Measurements from ENCODE around the gene PTPRK. TPM values are rescaled to one million over a fixed set of nuclear protein-coding genes. Genes with fewer than 3 reads are reported as not detected.

PTPRK gene
- total RNA-seq, 1 experiment from 2014 or later, result 36.9 TPM

DNA sequence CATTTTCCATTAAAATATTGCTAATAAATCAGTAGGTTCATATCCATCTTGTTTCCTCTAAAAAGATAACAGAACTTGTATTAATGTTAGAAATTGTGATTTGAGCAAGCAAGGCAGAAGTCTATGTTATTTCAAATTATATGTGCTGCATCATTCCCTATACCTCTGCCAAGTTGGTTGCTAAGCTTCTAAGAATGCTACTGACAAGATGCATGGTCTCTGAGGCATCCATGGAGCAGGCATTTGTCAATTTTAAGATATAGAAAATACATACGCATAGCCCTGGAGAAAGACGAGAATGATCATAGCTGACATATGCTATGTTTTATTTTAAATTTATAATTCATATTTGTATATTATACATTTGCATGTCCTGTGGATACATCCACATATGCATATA lies 451.2 kb downstream of the PTPRK start:
- H3K27me3 ChIP-seq (ENCODE audit: control insufficient read depth, insufficient read depth, low read length), result no peaks in the 10 kb centered on the region
- H3K4me3 ChIP-seq (ENCODE audit: insufficient read depth, low read depth, low read length), result no peak overlapping the region
- H3K36me3 ChIP-seq (replicated peaks; ENCODE audit: control insufficient read depth, insufficient read depth, low read length), result no peaks in the 10 kb centered on the region
- DNase-seq, result no peak

- no peaks in the 10 kb centered on the region for H3K36me3 ChIP-seq (replicated peaks; ENCODE audit: control insufficient read depth, insufficient read depth, low read length)
- H3K27me3 ChIP-seq (ENCODE audit: control insufficient read depth, insufficient read depth, low read length), result no peaks in the 10 kb centered on the region
- no peak for DNase-seq
- H3K4me3 ChIP-seq (ENCODE audit: insufficient read depth, low read depth, low read length), result no peak overlapping the region
These were observed 452.3 kb downstream of the PTPRK start for GRCh38 chr6:128068119-128068479.

GRCh38 chr6:128067446-128068118 lies 452.8 kb downstream of the PTPRK start:
- H3K4me3 ChIP-seq (ENCODE audit: insufficient read depth, low read depth, low read length), result no peak overlapping the region
- H3K27me3 ChIP-seq (ENCODE audit: control insufficient read depth, insufficient read depth, low read length), result no peaks in the 10 kb centered on the region
- H3K36me3 ChIP-seq (replicated peaks; ENCODE audit: control insufficient read depth, insufficient read depth, low read length), result no peaks in the 10 kb centered on the region
- DNase-seq, result no peak

GRCh38 chr6:128065072-128065471 lies 455.3 kb downstream of the PTPRK start:
- Histone ChIP-seq H3K4me3 (ENCODE audit: insufficient read depth, low read depth, low read length) (no peak overlapping the region), H3K27me3 (ENCODE audit: control insufficient read depth, insufficient read depth, low read length) (no peaks in the 10 kb centered on the region), H3K36me3 (replicated peaks; ENCODE audit: control insufficient read depth, insufficient read depth, low read length) (no peaks in the 10 kb centered on the region)
- DNase-seq, result no peak

GRCh38 chr6:128064540-128064895 lies 455.9 kb downstream of the PTPRK start:
- Histone ChIP-seq H3K27me3 (ENCODE audit: control insufficient read depth, insufficient read depth, low read length) (no peaks in the 10 kb centered on the region), H3K4me3 (ENCODE audit: insufficient read depth, low read depth, low read length) (no peak overlapping the region), H3K36me3 (replicated peaks; ENCODE audit: control insufficient read depth, insufficient read depth, low read length) (no peaks in the 10 kb centered on the region)
- no peak for DNase-seq

DNA sequence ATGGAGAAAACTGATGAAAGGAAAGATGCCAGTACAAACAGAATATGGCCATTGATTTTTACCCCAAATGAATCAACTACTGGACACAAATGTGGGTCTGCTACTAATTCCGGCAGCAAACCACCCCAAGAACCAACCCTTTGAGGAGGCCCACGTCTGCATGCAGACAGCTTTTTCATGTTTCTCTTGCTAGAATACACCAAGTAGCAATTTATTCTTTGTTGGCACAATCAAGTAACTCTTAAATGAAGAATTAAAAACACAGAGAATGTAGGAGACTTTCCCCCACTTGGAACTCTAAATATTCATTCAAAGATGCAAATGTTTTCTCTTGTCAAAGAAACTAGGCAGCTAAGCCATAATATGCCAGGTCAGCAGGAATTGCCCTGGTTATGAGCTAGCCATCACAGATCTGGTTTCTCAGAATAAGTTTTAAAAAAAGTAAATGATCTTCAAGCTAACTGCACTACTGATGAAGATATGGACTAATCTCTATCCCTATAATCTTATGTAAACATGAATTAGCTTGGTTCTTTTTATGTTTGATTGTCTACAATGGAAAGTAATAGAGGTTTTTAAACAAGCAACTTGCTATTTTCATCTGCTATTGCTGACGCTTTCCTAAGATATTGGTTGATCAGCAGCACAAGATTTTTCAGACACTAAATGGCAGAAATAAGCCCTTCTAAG lies 456.4 kb downstream of the PTPRK start:
- no peaks in the 10 kb centered on the region for H3K27me3 ChIP-seq (ENCODE audit: control insufficient read depth, insufficient read depth, low read length)
- H3K4me3 ChIP-seq (ENCODE audit: insufficient read depth, low read depth, low read length), result no peak overlapping the region
- no peaks in the 10 kb centered on the region for H3K36me3 ChIP-seq (replicated peaks; ENCODE audit: control insufficient read depth, insufficient read depth, low read length)
- DNase-seq, result no peak

GRCh38 chr6:128062882-128063603 lies 457.4 kb downstream of the PTPRK start:
- Histone ChIP-seq H3K27me3 (ENCODE audit: control insufficient read depth, insufficient read depth, low read length) (no peaks in the 10 kb centered on the region), H3K36me3 (replicated peaks; ENCODE audit: control insufficient read depth, insufficient read depth, low read length) (no peaks in the 10 kb centered on the region), H3K4me3 (ENCODE audit: insufficient read depth, low read depth, low read length) (no peak overlapping the region)
- no peak for DNase-seq

DNA sequence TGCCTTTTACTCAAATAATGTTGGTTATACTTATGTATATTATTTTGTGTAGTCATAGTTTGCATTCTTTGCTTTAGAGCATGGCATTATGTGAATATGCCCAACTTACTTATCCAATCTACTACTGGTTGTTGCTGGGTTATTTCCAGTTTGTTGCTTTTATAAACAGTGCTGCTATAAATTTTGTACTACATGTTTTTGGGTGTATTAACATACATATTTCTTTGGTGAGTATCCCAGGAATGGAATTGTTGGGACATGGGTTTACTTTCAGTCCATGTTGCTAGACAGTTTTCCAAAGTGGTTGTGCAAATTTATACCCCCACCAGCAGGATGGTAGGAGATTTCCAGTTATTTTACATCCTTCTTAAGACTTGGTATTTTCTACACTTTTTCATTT lies 462.5 kb downstream of the PTPRK start:
- no peak overlapping the region for H3K4me3 ChIP-seq (ENCODE audit: insufficient read depth, low read depth, low read length)
- H3K27me3 ChIP-seq (ENCODE audit: control insufficient read depth, insufficient read depth, low read length), result no peaks in the 10 kb centered on the region
- no peaks in the 10 kb centered on the region for H3K36me3 ChIP-seq (replicated peaks; ENCODE audit: control insufficient read depth, insufficient read depth, low read length)
- no peak for DNase-seq

GRCh38 chr6:128057541-128057940 lies 462.9 kb downstream of the PTPRK start:
- no peak for DNase-seq
- no peaks in the 10 kb centered on the region for H3K27me3 ChIP-seq (ENCODE audit: control insufficient read depth, insufficient read depth, low read length)
- no peaks in the 10 kb centered on the region for H3K36me3 ChIP-seq (replicated peaks; ENCODE audit: control insufficient read depth, insufficient read depth, low read length)
- no peak overlapping the region for H3K4me3 ChIP-seq (ENCODE audit: insufficient read depth, low read depth, low read length)

GRCh38 chr6:128053109-128053508 lies 467.3 kb downstream of the PTPRK start:
- H3K27me3 ChIP-seq (ENCODE audit: control insufficient read depth, insufficient read depth, low read length), result no peaks in the 10 kb centered on the region
- DNase-seq, result no peak
- H3K36me3 ChIP-seq (replicated peaks; ENCODE audit: control insufficient read depth, insufficient read depth, low read length), result no peaks in the 10 kb centered on the region
- H3K4me3 ChIP-seq (ENCODE audit: insufficient read depth, low read depth, low read length), result no peak overlapping the region

- no peak for DNase-seq
- no peaks in the 10 kb centered on the region for H3K36me3 ChIP-seq (replicated peaks; ENCODE audit: control insufficient read depth, insufficient read depth, low read length)
- H3K27me3 ChIP-seq (ENCODE audit: control insufficient read depth, insufficient read depth, low read length), result no peaks in the 10 kb centered on the region
- H3K4me3 ChIP-seq (ENCODE audit: insufficient read depth, low read depth, low read length), result no peak overlapping the region
These were observed 472.4 kb downstream of the PTPRK start for GRCh38 chr6:128047989-128048388.

DNA sequence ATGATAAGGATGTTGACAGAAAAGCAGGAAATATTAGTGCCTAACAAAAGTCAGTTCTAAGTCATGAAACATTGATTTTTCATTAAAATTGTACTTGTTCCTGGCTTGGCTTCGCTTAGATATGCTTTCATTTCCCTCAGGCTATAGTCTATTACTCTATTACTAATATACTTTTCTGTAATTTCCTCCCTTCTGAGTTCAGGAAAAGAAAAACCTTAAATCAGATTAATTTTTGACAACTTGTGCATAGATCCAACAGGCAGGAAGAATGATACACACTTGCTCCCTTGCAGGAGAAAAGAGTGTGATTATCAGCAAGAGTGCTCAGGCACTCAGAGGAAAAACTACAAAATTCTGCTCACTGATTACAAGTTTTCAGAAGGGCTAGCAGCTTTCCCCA lies 474.4 kb downstream of the PTPRK start:
- no peak for DNase-seq
- no peaks in the 10 kb centered on the region for H3K27me3 ChIP-seq (ENCODE audit: control insufficient read depth, insufficient read depth, low read length)
- H3K36me3 ChIP-seq (replicated peaks; ENCODE audit: control insufficient read depth, insufficient read depth, low read length), result no peaks in the 10 kb centered on the region
- H3K4me3 ChIP-seq (ENCODE audit: insufficient read depth, low read depth, low read length), result no peak overlapping the region

DNA sequence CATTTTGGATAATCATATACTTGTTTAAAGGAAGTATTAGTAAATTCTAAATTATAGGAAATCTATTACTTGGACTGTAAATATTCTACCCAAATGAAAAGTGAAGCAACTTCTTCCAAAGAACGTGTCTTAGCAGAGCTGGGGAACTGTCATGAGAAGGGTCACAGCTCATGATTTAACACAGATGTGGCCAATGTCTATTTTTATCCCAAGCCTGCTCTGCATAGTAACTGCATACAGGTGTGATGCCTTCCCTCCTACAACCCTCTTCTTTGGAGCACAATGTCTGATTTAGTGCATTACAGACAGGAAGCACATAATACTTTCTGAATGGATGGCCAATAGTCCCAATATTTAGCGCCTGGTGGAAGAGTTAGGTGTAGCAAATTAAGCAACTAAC lies 480.9 kb downstream of the PTPRK start:
- Histone ChIP-seq H3K4me3 (ENCODE audit: insufficient read depth, low read depth, low read length) (no peak overlapping the region), H3K36me3 (replicated peaks; ENCODE audit: control insufficient read depth, insufficient read depth, low read length) (no peaks in the 10 kb centered on the region), H3K27me3 (ENCODE audit: control insufficient read depth, insufficient read depth, low read length) (no peaks in the 10 kb centered on the region)
- no peak for DNase-seq

DNA sequence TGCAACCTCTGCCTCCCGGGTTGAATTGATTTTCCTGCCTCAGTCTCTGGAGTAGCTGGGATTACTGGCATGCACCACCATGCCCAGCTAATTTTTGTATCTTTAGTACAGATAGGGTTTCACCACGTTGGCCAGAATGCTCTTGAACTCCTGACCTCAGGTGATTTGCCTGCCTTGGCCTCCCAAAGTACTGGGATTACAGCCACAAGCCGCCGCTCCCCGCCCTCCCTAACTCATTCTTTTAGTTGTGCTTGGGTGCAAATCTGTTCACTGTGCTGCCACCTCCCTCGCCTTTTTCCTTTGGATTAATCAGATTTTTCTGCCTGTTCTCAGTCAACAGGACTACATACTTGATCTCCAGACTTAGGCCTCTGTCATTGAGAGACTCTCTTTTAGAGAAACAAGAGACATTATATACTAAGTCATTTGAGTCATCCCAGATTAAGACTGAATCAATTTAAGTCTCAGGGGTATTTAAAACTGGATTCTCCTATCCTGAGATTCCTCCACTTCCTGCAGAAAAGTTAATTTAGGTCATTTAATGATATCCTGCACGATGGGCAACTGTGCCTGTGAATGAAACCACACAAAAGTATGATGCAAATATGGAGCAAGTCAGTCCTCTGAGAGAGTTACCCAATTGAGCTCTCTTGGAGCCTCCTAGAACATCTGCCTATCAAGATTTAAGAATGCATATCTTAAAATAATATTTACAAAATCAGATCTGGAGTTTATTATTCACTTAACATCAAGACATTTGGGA lies 483.4 kb downstream of the PTPRK start:
- Histone ChIP-seq H3K27me3 (ENCODE audit: control insufficient read depth, insufficient read depth, low read length) (no peaks in the 10 kb centered on the region), H3K36me3 (replicated peaks; ENCODE audit: control insufficient read depth, insufficient read depth, low read length) (no peaks in the 10 kb centered on the region), H3K4me3 (ENCODE audit: insufficient read depth, low read depth, low read length) (no peak overlapping the region)
- DNase-seq, result no peak

DNA sequence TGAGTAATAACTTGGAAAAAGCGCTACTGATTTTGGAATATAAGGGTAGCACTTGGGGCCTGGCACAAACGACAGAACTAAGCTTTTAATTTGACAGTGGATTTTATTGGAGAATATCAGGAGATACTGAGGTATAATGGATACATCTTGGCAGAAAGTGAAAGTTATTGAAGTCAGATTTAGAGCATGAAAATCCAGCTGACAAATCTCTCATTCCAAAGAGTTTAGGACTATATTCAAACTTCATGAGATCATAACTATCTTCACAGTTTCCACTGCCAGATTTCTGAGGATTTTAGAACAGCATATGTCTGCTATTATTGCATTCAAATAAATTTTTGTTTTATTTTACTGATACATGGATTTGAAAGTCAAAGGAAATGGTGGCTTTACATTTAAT lies 487.2 kb downstream of the PTPRK start:
- H3K4me3 ChIP-seq (ENCODE audit: insufficient read depth, low read depth, low read length), result no peak overlapping the region
- no peak for DNase-seq
- no peaks in the 10 kb centered on the region for H3K27me3 ChIP-seq (ENCODE audit: control insufficient read depth, insufficient read depth, low read length)
- no peaks in the 10 kb centered on the region for H3K36me3 ChIP-seq (replicated peaks; ENCODE audit: control insufficient read depth, insufficient read depth, low read length)
